Measurements from ENCODE around the gene DHX32.

DHX32 gene

DNA sequence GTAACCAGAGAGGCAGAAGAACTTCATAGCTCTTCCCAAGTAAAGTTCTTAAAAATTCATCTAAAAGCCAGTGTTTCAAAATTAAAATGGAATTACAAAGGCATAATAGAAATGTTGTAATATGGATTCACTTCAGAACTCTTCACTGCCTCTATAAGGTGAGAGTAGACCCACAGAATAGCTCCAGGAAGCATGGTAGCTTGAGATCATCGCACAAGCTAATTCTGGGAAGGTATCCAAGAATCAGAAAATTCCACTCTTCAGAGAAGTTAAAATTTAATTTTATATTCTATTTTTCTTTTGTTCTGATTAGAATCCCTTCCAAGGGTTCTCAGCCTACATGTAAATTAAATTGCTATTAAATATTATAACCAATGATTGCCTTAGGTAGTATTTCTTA, 1.5 kb upstream of the DHX32 start:
- peak; percentile 66 for ATAC-seq
- TF ChIP-seq ZNF70 (CRISPR knock-in tag; IDR thresholded peaks at IDR 0.05) (no peak), PPARA (CRISPR knock-in tag; IDR thresholded peaks at IDR 0.05; ENCODE audit: borderline replicate concordance) (no peak), SNAI2 (CRISPR knock-in tag; IDR thresholded peaks at IDR 0.05) (no peak)
- TF ChIP-seq, protein P1, sequence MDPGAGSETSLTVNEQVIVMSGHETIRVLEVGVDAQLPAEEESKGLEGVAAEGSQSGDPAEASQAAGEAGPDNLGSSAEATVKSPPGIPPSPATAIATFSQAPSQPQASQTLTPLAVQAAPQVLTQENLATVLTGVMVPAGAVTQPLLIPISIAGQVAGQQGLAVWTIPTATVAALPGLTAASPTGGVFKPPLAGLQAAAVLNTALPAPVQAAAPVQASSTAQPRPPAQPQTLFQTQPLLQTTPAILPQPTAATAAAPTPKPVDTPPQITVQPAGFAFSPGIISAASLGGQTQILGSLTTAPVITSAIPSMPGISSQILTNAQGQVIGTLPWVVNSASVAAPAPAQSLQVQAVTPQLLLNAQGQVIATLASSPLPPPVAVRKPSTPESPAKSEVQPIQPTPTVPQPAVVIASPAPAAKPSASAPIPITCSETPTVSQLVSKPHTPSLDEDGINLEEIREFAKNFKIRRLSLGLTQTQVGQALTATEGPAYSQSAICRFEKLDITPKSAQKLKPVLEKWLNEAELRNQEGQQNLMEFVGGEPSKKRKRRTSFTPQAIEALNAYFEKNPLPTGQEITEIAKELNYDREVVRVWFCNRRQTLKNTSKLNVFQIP (CRISPR knock-in tag; IDR thresholded peaks at IDR 0.05; ENCODE audit: borderline replicate concordance, low read depth): no peak

DNA sequence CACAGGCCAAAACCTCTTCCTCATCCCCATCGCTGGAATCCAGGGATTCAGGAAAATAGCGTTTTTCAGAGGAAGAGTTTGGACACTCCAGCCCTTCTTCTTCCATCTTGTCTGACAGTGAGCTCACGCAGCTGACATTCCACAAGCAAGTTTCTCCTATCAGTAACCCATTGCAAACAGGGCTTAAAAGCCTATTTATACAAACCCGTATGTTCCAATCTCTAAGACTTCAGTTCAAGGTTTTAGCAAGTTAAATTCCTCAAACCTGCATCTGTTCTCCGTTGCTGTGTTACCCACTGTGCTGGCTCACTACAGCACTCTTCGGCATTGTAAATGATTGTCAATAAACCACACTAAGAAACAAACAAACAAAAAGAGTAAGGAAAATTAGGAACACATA, 373 bp downstream of the DHX32 start:
- no peak for ATAC-seq
- no peak for TF ChIP-seq ZNF70 (CRISPR knock-in tag; IDR thresholded peaks at IDR 0.05)
- TF ChIP-seq CSDC2 (CRISPR knock-in tag; IDR thresholded peaks at IDR 0.05): no peak
- TF ChIP-seq RARB (CRISPR knock-in tag; IDR thresholded peaks at IDR 0.05): no peak
- TF ChIP-seq PPARA (CRISPR knock-in tag; IDR thresholded peaks at IDR 0.05; ENCODE audit: borderline replicate concordance): no peak
- no peak for TF ChIP-seq ARNTL (CRISPR knock-in tag; IDR thresholded peaks at IDR 0.05; ENCODE audit: borderline replicate concordance, low read depth)

DNA sequence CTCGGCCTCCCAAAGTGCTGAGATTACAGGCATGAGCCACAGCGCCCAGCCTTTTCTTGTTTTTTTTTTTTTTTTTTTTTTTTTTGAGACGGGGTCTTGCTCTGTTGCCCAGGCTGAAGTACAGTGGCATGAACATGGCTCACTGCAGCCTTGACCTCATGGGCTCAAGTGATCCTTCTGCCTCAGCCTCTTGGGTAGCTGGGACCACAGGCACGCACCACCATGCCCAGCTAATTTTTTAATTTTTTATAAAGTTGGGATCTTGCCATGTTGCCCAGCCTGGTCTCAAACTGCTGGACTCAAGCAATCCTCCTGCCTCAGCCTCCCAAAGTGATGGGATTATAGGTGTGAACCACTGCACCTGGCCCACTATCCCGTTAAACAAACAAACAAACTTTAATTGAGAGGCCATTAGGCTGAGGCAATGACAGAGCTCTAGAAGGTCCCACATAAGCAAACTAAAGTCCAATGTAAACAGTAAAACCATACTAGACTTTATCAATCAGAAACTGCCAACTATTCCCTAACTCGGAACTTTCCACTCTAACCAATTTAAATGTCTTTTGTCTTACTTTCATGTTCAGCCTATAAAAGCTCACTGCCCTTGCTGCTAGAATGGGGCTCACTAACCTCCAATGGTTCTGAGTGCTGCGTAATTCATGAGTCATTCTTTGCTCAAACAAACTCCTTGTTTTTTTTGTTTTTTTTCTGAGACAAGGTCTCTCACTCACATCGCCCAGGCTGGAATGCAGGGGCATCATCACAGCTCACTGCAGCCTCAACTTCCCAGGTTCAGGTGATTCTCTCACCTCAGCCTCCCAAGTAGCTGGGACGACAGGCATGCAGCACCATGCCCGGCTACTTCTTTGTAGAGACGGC, 1.9 kb downstream of the DHX32 start:
- ATAC-seq: peak; percentile 94

DNA sequence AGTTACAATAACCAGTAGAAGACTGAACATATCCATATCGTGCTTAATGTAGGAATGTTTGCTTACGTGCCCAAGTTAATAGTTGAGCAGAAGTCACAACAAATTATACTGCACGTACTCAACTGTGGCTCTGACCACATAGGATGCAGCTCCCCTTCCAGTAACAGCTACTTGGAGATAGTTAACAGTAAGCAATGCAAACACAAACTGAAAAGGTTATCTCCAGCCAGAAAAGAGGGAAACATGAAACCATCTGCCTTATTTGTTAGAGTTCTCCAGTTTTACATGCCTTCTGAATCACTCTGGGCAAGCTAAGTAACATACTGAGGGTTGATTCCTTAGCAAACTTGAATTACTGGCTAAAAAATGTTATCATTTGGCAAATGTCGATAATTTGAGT, 9.8 kb downstream of the DHX32 start:
- ATAC-seq: peak; percentile 86
- TF ChIP-seq BACH2 (CRISPR knock-in tag; IDR thresholded peaks at IDR 0.05; ENCODE audit: borderline replicate concordance) (no peak), CSRNP3 (CRISPR knock-in tag; IDR thresholded peaks at IDR 0.05) (no peak), TOX (CRISPR knock-in tag; IDR thresholded peaks at IDR 0.05; ENCODE audit: borderline replicate concordance) (no peak), RARB (CRISPR knock-in tag; IDR thresholded peaks at IDR 0.05) (no peak), SNAI2 (CRISPR knock-in tag; IDR thresholded peaks at IDR 0.05) (no peak), ZFP30 (CRISPR knock-in tag; IDR thresholded peaks at IDR 0.05) (no peak), ZFP3 (CRISPR knock-in tag; IDR thresholded peaks at IDR 0.05) (no peak)

More for the DNA sequence above, 1.9 kb downstream of the DHX32 start:
- TF ChIP-seq ZNF8 (CRISPR knock-in tag; IDR thresholded peaks at IDR 0.05) (no peak), CSRNP3 (CRISPR knock-in tag; IDR thresholded peaks at IDR 0.05) (no peak), OSR1 (CRISPR knock-in tag; IDR thresholded peaks at IDR 0.05) (no peak), BACH2 (CRISPR knock-in tag; IDR thresholded peaks at IDR 0.05; ENCODE audit: borderline replicate concordance) (no peak), TCF4 (CRISPR knock-in tag; IDR thresholded peaks at IDR 0.05; ENCODE audit: borderline replicate concordance) (no peak), ZFP30 (CRISPR knock-in tag; IDR thresholded peaks at IDR 0.05) (no peak), TOX (CRISPR knock-in tag; IDR thresholded peaks at IDR 0.05; ENCODE audit: borderline replicate concordance) (no peak), ZNF70 (CRISPR knock-in tag; IDR thresholded peaks at IDR 0.05) (no peak), ZC3H10 (CRISPR knock-in tag; IDR thresholded peaks at IDR 0.05) (no peak)

DNA sequence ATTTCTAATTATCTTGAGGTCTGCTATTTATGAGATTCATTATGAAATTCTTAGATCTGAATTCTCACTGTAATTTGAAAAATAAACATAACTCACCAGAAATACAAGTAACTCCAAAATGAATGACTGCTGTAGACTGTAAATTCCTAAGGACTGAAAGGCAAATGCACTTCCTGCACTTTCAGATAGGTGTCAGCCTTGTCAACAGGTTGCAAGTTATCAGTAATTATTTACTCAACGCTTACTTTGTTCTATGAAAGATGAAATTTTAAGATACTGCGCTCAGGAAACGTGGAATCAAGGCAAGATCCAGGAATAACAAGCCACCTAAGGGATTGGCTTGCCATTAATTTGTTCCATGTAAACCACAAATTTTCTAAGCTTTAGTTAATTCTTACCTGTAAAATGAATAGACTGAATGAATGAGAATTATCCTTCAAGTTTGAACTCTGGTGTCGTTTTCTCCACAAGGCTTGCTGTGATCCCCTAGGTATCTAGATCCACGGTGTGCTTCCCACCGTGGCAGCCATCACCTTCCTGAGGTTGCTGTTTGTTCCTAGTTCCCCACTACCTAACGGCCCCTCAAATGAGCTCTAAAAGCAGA, 12.6 kb downstream of the DHX32 start:
- ATAC-seq: peak; percentile 71
- TF ChIP-seq GLIS3 (CRISPR knock-in tag; IDR thresholded peaks at IDR 0.05) (no peak), ZFP3 (CRISPR knock-in tag; IDR thresholded peaks at IDR 0.05) (no peak)

DNA sequence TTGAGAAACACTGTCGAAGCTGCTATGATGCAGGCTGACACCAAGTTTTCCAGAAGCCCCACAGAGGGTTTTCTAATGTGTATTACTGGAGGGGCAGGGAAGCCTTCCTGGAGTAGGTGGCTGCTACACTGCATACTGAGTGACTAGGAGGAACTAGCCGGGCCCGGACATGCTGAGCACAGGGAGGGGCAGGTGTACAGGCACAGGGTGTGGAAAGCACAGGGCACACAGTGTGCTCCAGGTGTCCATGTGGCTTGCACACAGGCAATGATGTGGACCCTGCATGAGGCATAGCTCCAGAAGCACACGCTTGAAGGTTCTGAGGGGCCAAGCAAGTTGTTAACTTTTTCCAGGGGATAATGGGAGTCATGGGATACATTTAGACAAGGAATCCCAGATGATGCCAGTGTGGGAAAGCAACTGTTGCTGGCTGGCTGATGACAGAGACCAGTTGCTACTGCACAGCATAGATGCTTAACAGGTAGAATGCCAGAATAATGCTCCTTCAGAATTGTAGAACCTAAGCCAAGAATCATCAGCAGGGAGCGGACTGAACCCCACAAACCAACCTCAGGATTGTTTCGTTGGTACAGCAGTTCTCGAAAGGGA, 14.6 kb downstream of the DHX32 start:
- ATAC-seq: no peak
- TF ChIP-seq OSR1 (CRISPR knock-in tag; IDR thresholded peaks at IDR 0.05) (no peak), RARB (CRISPR knock-in tag; IDR thresholded peaks at IDR 0.05) (no peak), GLIS3 (CRISPR knock-in tag; IDR thresholded peaks at IDR 0.05) (no peak), CSRNP3 (CRISPR knock-in tag; IDR thresholded peaks at IDR 0.05) (no peak), TOX (CRISPR knock-in tag; IDR thresholded peaks at IDR 0.05; ENCODE audit: borderline replicate concordance) (no peak), ZFP3 (CRISPR knock-in tag; IDR thresholded peaks at IDR 0.05) (no peak), CSDC2 (CRISPR knock-in tag; IDR thresholded peaks at IDR 0.05) (no peak), ZNF70 (CRISPR knock-in tag; IDR thresholded peaks at IDR 0.05) (no peak), ZFP30 (CRISPR knock-in tag; IDR thresholded peaks at IDR 0.05) (no peak), ZNF565 (CRISPR knock-in tag; conservative IDR thresholded peaks at IDR 0.05; ENCODE audit: low read depth) (no peak)
- TF ChIP-seq, protein P2, sequence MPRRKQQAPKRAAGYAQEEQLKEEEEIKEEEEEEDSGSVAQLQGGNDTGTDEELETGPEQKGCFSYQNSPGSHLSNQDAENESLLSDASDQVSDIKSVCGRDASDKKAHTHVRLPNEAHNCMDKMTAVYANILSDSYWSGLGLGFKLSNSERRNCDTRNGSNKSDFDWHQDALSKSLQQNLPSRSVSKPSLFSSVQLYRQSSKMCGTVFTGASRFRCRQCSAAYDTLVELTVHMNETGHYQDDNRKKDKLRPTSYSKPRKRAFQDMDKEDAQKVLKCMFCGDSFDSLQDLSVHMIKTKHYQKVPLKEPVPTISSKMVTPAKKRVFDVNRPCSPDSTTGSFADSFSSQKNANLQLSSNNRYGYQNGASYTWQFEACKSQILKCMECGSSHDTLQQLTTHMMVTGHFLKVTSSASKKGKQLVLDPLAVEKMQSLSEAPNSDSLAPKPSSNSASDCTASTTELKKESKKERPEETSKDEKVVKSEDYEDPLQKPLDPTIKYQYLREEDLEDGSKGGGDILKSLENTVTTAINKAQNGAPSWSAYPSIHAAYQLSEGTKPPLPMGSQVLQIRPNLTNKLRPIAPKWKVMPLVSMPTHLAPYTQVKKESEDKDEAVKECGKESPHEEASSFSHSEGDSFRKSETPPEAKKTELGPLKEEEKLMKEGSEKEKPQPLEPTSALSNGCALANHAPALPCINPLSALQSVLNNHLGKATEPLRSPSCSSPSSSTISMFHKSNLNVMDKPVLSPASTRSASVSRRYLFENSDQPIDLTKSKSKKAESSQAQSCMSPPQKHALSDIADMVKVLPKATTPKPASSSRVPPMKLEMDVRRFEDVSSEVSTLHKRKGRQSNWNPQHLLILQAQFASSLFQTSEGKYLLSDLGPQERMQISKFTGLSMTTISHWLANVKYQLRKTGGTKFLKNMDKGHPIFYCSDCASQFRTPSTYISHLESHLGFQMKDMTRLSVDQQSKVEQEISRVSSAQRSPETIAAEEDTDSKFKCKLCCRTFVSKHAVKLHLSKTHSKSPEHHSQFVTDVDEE (CRISPR knock-in tag; IDR thresholded peaks at IDR 0.05): no peak

Data from SK-N-SH treated with all-trans-retinoic acid at 6 μM for 48 hours (cell line).